ENCODE data around the gene SCP2.

Gene SCP2

GRCh38 chr1:53051676-53052075 lies 124.6 kb downstream of the SCP2 start:
- no peaks in the 10 kb centered on the region for H4K20me1 ChIP-seq (ENCODE audit: insufficient read depth, low read length)
- no peaks in the 10 kb centered on the region for H3K9me3 ChIP-seq (ENCODE audit: low read length)
- no peak overlapping the region for H3K27ac ChIP-seq (ENCODE audit: low read depth, low read length, poor library complexity, severe bottlenecking)
- TF ChIP-seq EZH2 (IDR thresholded peaks at IDR 0.05; ENCODE audit: borderline replicate concordance, low read length) (no peak), CTCF (IDR thresholded peaks at IDR 0.05; ENCODE audit: low read length) (no peak)
- no peak overlapping the region for H2AFZ ChIP-seq (ENCODE audit: low read length)
- H3K9ac ChIP-seq (ENCODE audit: low read length): no peak overlapping the region
- peaks cover 13% of the 10 kb centered on the region; the same call in 1 of the 2 replicates for H3K36me3 ChIP-seq (ENCODE audit: insufficient read depth, low read length)
- no peak overlapping the region for H3K4me2 ChIP-seq (ENCODE audit: low read length)
- H3K79me2 ChIP-seq (ENCODE audit: insufficient read depth, low read length): no peaks in the 10 kb centered on the region
- no peaks in the 10 kb centered on the region for H3F3A ChIP-seq (ENCODE audit: insufficient read depth, low read length)
- H3K27me3 ChIP-seq (ENCODE audit: insufficient read depth, low read length): no peaks in the 10 kb centered on the region
- H3K4me3 ChIP-seq (ENCODE audit: low read depth, low read length, poor library complexity, severe bottlenecking): no peak overlapping the region
- no peaks in the 10 kb centered on the region for H3K4me1 ChIP-seq (ENCODE audit: insufficient read depth, low read length, severe bottlenecking)
- no peaks in the 10 kb centered on the region for H3K9me2 ChIP-seq (ENCODE audit: low read depth, low read length)

GRCh38 chr1:53057127-53057526 lies 130.1 kb downstream of the SCP2 start:
- no peak overlapping the region for H3K9ac ChIP-seq (ENCODE audit: low read length)
- no peaks in the 10 kb centered on the region for H3K27me3 ChIP-seq (ENCODE audit: insufficient read depth, low read length)
- H2AFZ ChIP-seq (ENCODE audit: low read length): no peak overlapping the region
- no peaks in the 10 kb centered on the region for H3F3A ChIP-seq (ENCODE audit: insufficient read depth, low read length)
- H3K4me1 ChIP-seq (ENCODE audit: insufficient read depth, low read length, severe bottlenecking): no peaks in the 10 kb centered on the region
- H3K9me3 ChIP-seq (ENCODE audit: low read length): no peaks in the 10 kb centered on the region
- TF ChIP-seq CTCF (IDR thresholded peaks at IDR 0.05; ENCODE audit: low read length) (no peak), EZH2 (IDR thresholded peaks at IDR 0.05; ENCODE audit: borderline replicate concordance, low read length) (no peak)
- H3K79me2 ChIP-seq (ENCODE audit: insufficient read depth, low read length): no peaks in the 10 kb centered on the region
- no peaks in the 10 kb centered on the region for H3K9me2 ChIP-seq (ENCODE audit: low read depth, low read length)
- H4K20me1 ChIP-seq (ENCODE audit: insufficient read depth, low read length): no peaks in the 10 kb centered on the region
- H3K27ac ChIP-seq (ENCODE audit: low read depth, low read length, poor library complexity, severe bottlenecking): no peak overlapping the region
- no peaks in the 10 kb centered on the region for H3K36me3 ChIP-seq (ENCODE audit: insufficient read depth, low read length)
- no peak overlapping the region for H3K4me3 ChIP-seq (ENCODE audit: low read depth, low read length, poor library complexity, severe bottlenecking)
- H3K4me2 ChIP-seq (ENCODE audit: low read length): no peak overlapping the region

- no peak overlapping the region for H3K4me2 ChIP-seq (ENCODE audit: low read length)
- H3K79me2 ChIP-seq (ENCODE audit: insufficient read depth, low read length): no peaks in the 10 kb centered on the region
- no peaks in the 10 kb centered on the region for H3K27me3 ChIP-seq (ENCODE audit: insufficient read depth, low read length)
- H3F3A ChIP-seq (ENCODE audit: insufficient read depth, low read length): no peaks in the 10 kb centered on the region
- no peaks in the 10 kb centered on the region for H3K36me3 ChIP-seq (ENCODE audit: insufficient read depth, low read length)
- H3K9me3 ChIP-seq (ENCODE audit: low read length): no peaks in the 10 kb centered on the region
- TF ChIP-seq EZH2 (IDR thresholded peaks at IDR 0.05; ENCODE audit: borderline replicate concordance, low read length) (no peak), CTCF (IDR thresholded peaks at IDR 0.05; ENCODE audit: low read length) (no peak)
- H3K9me2 ChIP-seq (ENCODE audit: low read depth, low read length): no peaks in the 10 kb centered on the region
- H3K4me1 ChIP-seq (ENCODE audit: insufficient read depth, low read length, severe bottlenecking): no peaks in the 10 kb centered on the region
- H3K4me3 ChIP-seq (ENCODE audit: low read depth, low read length, poor library complexity, severe bottlenecking): no peak overlapping the region
- no peak overlapping the region for H2AFZ ChIP-seq (ENCODE audit: low read length)
- H4K20me1 ChIP-seq (ENCODE audit: insufficient read depth, low read length): no peaks in the 10 kb centered on the region
- no peak overlapping the region for H3K9ac ChIP-seq (ENCODE audit: low read length)
- no peak overlapping the region for H3K27ac ChIP-seq (ENCODE audit: low read depth, low read length, poor library complexity, severe bottlenecking)
Measured at GRCh38 chr1:53060579-53060978, 133.5 kb downstream of the SCP2 start.
